Measurements from ENCODE around the gene SMU1. TPM values are rescaled to one million over a fixed set of nuclear protein-coding genes. Genes with fewer than 3 reads are reported as not detected.
"Not testable (repeated sequence)": the region's sequence is repeated elsewhere in the genome, so short reads cannot be mapped to it uniquely, and the experiment has no call there.

SMU1 gene
- total RNA-seq, 1 experiment from 2014 or later = 14.5 TPM

GRCh38 chr9:33097192-33097591 lies 20.7 kb upstream of the SMU1 start:
- H3K4me2 ChIP-seq = no peak overlapping the region
- DNase-seq = no peak
- no peaks in the 10 kb centered on the region for H3K9me2 ChIP-seq (ENCODE audit: insufficient read depth)
- no peaks in the 10 kb centered on the region for H3K27me3 ChIP-seq (ENCODE audit: insufficient read depth, low read depth)
- no peaks in the 10 kb centered on the region for H3K79me2 ChIP-seq (ENCODE audit: low read depth)
- no peak overlapping the region for H2AFZ ChIP-seq
- no peak overlapping the region for H3K4me3 ChIP-seq
- H3K4me1 ChIP-seq (replicated peaks; ENCODE audit: insufficient read depth) = peaks cover 14% of the 10 kb centered on the region
- H3K36me3 ChIP-seq (ENCODE audit: low read depth) = no peaks in the 10 kb centered on the region
- H3K9me3 ChIP-seq (ENCODE audit: insufficient read depth, low read depth) = 0 out of 2 replicates have a peak, but pooled peaks cover 6% of the 10 kb centered on the region
- TF ChIP-seq EZH2 (IDR thresholded peaks at IDR 0.05; ENCODE audit: low read depth) = no peak
- POLR2A ChIA-PET (ENCODE audit: unreplicated experiment) = no interaction called here
- no peak overlapping the region for H3K27ac ChIP-seq
- H3F3A ChIP-seq (ENCODE audit: insufficient read depth, low read depth) = peaks cover 19% of the 10 kb centered on the region
- no TSS peak for BruUV-seq (replicated peaks)
- intact Hi-C loops (cut with micrococcal nuclease; ENCODE audit: unreplicated experiment) = no loop called here
- no peaks in the 10 kb centered on the region for H4K20me1 ChIP-seq (ENCODE audit: insufficient read depth)
- CTCF ChIA-PET = no interaction called here

DNA sequence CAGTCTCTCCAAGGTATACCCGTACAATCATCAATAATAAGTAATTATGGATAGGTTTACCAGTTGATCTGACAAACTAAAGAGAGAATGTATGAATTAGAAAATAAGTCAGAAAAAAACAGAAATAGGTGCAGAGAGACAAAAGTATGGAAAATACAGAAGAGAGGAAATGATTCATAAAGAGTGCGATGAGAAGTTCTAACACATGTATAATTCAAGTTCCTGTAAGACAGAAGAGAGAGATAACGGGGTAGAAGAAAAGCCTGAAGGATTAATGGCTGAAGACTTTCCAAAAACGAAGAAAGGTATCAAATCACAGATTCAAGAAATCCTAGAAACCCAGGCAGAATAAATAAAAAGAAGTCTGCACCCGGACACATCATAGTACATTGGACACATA lies 16.2 kb upstream of the SMU1 start:
- TF ChIP-seq, protein P1, sequence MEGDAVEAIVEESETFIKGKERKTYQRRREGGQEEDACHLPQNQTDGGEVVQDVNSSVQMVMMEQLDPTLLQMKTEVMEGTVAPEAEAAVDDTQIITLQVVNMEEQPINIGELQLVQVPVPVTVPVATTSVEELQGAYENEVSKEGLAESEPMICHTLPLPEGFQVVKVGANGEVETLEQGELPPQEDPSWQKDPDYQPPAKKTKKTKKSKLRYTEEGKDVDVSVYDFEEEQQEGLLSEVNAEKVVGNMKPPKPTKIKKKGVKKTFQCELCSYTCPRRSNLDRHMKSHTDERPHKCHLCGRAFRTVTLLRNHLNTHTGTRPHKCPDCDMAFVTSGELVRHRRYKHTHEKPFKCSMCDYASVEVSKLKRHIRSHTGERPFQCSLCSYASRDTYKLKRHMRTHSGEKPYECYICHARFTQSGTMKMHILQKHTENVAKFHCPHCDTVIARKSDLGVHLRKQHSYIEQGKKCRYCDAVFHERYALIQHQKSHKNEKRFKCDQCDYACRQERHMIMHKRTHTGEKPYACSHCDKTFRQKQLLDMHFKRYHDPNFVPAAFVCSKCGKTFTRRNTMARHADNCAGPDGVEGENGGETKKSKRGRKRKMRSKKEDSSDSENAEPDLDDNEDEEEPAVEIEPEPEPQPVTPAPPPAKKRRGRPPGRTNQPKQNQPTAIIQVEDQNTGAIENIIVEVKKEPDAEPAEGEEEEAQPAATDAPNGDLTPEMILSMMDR (conservative IDR thresholded peaks at IDR 0.05) = no peak
- no peak for TF ChIP-seq EZH2 (IDR thresholded peaks at IDR 0.05; ENCODE audit: low read depth)
- Histone ChIP-seq H4K20me1 (ENCODE audit: insufficient read depth) (no peaks in the 10 kb centered on the region), H3K79me2 (ENCODE audit: low read depth) (no peaks in the 10 kb centered on the region), H3K9me2 (ENCODE audit: insufficient read depth) (no peaks in the 10 kb centered on the region), H3K4me1 (replicated peaks; ENCODE audit: insufficient read depth) (no peaks in the 10 kb centered on the region), H3K4me2 (no peak overlapping the region), H3K9me3 (ENCODE audit: insufficient read depth, low read depth) (0 out of 2 replicates have a peak, but pooled peaks cover 3% of the 10 kb centered on the region), H3K27me3 (ENCODE audit: insufficient read depth, low read depth) (no peaks in the 10 kb centered on the region), H3K27ac (no peak overlapping the region), H3K4me3 (no peak overlapping the region), H2AFZ (no peak overlapping the region), H3F3A (ENCODE audit: insufficient read depth, low read depth) (no peaks in the 10 kb centered on the region), H3K36me3 (ENCODE audit: low read depth) (no peaks in the 10 kb centered on the region)
- no peak for DNase-seq
- CTCF ChIA-PET = interaction anchor here (0.6 kb wide), 1 partner anchor 85 kb away, joined by 6 read pairs; no protein-coding TSS in a partner anchor
- POLR2A ChIA-PET (ENCODE audit: unreplicated experiment) = no interaction called here
- intact Hi-C loops (cut with micrococcal nuclease; ENCODE audit: unreplicated experiment) = no loop called here
- BruUV-seq (replicated peaks) = no TSS peak

GRCh38 chr9:33085672-33086071 lies 9.2 kb upstream of the SMU1 start:
- H3K4me3 ChIP-seq; H3K4me2 ChIP-seq; DNase-seq; H3K27ac ChIP-seq; H3K9me2 ChIP-seq (ENCODE audit: insufficient read depth); H3K79me2 ChIP-seq (ENCODE audit: low read depth); H3K9me3 ChIP-seq (ENCODE audit: insufficient read depth, low read depth); BruUV-seq (replicated peaks); H2AFZ ChIP-seq; H3K27me3 ChIP-seq (ENCODE audit: insufficient read depth, low read depth); POLR2A ChIA-PET (ENCODE audit: unreplicated experiment); CTCF ChIA-PET; intact Hi-C loops (cut with micrococcal nuclease; ENCODE audit: unreplicated experiment); H3F3A ChIP-seq (ENCODE audit: insufficient read depth, low read depth); H3K36me3 ChIP-seq (ENCODE audit: low read depth); H4K20me1 ChIP-seq (ENCODE audit: insufficient read depth): not testable (repeated sequence)
- H3K4me1 ChIP-seq (replicated peaks; ENCODE audit: insufficient read depth) = peaks cover 16% of the 10 kb centered on the region

DNA sequence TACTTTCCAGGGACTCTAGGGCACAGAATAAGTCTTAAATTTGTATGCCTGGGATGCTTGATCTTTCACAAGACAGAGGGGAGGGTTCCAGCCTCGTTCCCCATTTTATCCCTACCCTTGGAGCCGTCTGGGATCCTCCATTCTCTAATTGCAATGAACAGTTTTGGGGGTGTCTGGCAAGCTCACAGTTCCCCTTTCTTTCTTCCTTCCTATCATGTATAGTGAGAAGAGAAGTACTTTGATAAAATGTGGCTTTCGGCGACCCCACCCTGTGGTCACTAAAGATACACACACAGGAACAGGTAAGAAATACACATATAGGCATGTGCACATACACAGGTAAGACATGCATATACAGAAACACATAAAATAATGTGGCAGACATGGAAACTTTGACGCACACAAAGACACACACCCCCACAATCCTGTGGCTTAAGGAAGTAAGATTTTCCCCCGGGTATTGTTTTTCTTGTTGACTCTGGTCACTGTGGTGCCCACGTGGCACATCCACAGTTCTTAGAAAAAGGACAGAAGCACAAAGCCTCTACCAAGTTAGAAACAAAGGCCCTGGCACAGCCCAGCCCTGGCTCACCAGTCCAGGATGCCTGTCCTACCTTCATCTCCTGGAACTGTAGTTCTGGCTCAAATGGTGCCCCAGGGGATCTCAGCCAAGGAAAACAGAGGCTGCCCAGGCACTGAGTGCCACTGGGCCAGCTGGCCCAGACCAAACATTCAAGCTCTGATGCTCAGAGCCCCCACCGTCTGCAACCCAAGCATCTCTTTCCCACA lies 6.3 kb upstream of the SMU1 start:
- intact Hi-C loops (cut with micrococcal nuclease; ENCODE audit: unreplicated experiment) = loop anchor here (2.0 kb wide), 1 partner anchor 24 kb away; no protein-coding TSS in a partner anchor
- BruUV-seq (replicated peaks) = no TSS peak
- H3K36me3 ChIP-seq (ENCODE audit: low read depth) = no peaks in the 10 kb centered on the region
- peaks cover under 1% of the 10 kb centered on the region; the same call in 1 of the 2 replicates for H3F3A ChIP-seq (ENCODE audit: insufficient read depth, low read depth)
- no peaks in the 10 kb centered on the region for H4K20me1 ChIP-seq (ENCODE audit: insufficient read depth)
- no peaks in the 10 kb centered on the region for H3K27me3 ChIP-seq (ENCODE audit: insufficient read depth, low read depth)
- no peak overlapping the region for H3K4me3 ChIP-seq
- TF ChIP-seq EZH2 (IDR thresholded peaks at IDR 0.05; ENCODE audit: low read depth) = no peak
- TF ChIP-seq, protein P1 (conservative IDR thresholded peaks at IDR 0.05) = no peak
- no peak for DNase-seq
- H3K9me3 ChIP-seq (ENCODE audit: insufficient read depth, low read depth) = no peaks in the 10 kb centered on the region
- H3K27ac ChIP-seq = no peak overlapping the region
- H3K4me1 ChIP-seq (replicated peaks; ENCODE audit: insufficient read depth) = peaks cover 17% of the 10 kb centered on the region
- ChIA-PET CTCF (no interaction called here), POLR2A (ENCODE audit: unreplicated experiment) (no interaction called here)
- no peak overlapping the region for H2AFZ ChIP-seq
- H3K9me2 ChIP-seq (ENCODE audit: insufficient read depth) = no peaks in the 10 kb centered on the region
- no peak overlapping the region for H3K4me2 ChIP-seq
- no peaks in the 10 kb centered on the region for H3K79me2 ChIP-seq (ENCODE audit: low read depth)

All from PC-9 (cell line).